Activated T-cell treated with anti-CD3 and anti-CD28 coated beads, Interleukin-2, amount 50 U/mL, for 72 hours (primary cell): Measurements from ENCODE around the gene TSPAN33. TPM values are rescaled to one million over a fixed set of nuclear protein-coding genes. Genes with fewer than 3 reads are reported as not detected.

Source experiments
- ATAC-seq, 2 donors: fragments of 150-1000 bp; cut with Tn5 transposase; replicated peaks in 1 of 2; 2 replicates each; pipeline ENCODE4 v1.10.0; 2021; ENCODE audit warnings: moderate library complexity in 2 of 2, mild to moderate bottlenecking in 1 of 2
- DNase-seq, 2 donors: peaks; one replicate each; pipeline ENCODE4 v3.0.0; 2021 to 2022; ENCODE audit warnings: mixed read lengths in 1 of 2
- H3K27ac Mint-ChIP-seq: one replicate; pipeline ENCODE4 v1.8.0; 2022; ENCODE audit warnings: mild to moderate bottlenecking, moderate library complexity, mixed read lengths
- H3K27me3 Mint-ChIP-seq: one replicate; pipeline ENCODE4 v1.8.0; 2022; ENCODE audit warnings: low read depth, mixed read lengths
- H3K36me3 Mint-ChIP-seq, 2 donors: one replicate each; pipeline ENCODE4 v1.8.0; 2022; ENCODE audit warnings: mixed read lengths in 2 of 2, mild to moderate bottlenecking in 1 of 2; ENCODE audit not compliant: insufficient read depth in 2 of 2
- H3K4me1 Mint-ChIP-seq: one replicate; pipeline ENCODE4 v1.8.0; 2022; ENCODE audit warnings: low read depth, mixed read lengths
- H3K4me3 Mint-ChIP-seq, 2 donors: one replicate each; pipeline ENCODE4 v1.8.0; 2022; ENCODE audit warnings: mild to moderate bottlenecking in 2 of 2, mixed read lengths in 2 of 2, moderate library complexity in 2 of 2
- H3K9me3 Mint-ChIP-seq, 2 donors: one replicate each; pipeline ENCODE4 v1.8.0; 2022; ENCODE audit warnings: mixed read lengths in 2 of 2
- total RNA-seq, 2 donors: library from RNA; stranded (reverse); gene quantifications; one replicate each; pipeline ENCODE4 v1.2.3, GENCODE V29; 2022

TSPAN33 gene
- total RNA-seq, 2 donors from 2014 or later: 17.3 to 31.5 TPM

DNA sequence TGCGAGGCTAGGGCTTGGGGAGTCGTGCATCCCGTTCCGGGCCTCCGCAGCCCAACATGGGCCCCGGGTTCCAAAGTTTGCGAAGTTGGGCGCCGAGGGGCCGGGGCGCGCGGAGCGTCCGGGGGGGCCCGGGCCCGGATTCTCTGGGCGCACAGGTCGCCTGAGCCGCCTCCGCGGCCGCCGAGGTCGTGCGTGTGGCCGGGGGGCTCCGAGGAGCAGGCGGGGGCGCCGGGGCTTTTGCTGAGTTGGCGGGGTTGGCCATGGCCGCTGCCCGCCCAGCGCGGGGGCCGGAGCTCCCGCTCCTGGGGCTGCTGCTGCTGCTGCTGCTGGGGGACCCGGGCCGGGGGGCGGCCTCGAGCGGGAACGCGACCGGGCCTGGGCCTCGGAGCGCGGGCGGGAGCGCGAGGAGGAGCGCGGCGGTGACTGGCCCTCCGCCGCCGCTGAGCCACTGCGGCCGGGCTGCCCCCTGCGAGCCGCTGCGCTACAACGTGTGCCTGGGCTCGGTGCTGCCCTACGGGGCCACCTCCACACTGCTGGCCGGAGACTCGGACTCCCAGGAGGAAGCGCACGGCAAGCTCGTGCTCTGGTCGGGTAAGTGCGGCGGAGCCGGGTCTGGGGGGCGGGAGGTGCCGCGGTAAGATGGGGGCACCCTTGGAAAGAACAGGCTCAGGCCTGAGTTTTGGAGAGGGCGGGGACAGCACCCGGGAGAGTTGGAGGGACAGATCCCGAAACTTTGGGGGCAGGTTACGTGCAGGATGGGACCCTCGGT, 44.6 kb downstream of the TSPAN33 start:
- no peaks in the 10 kb centered on the region for H3K9me3 Mint-ChIP-seq
- DNase-seq: peak in 1 of 2 donors; percentile 15
- H3K4me1 Mint-ChIP-seq: peaks cover 8% of the 10 kb centered on the region
- peak; percentile 60 to 64 for ATAC-seq
- H3K27me3 Mint-ChIP-seq: peaks cover 64% of the 10 kb centered on the region
- H3K4me3 Mint-ChIP-seq: peak overlapping the region; percentile 72 to 81
- no peak overlapping the region for H3K27ac Mint-ChIP-seq
- no peaks in the 10 kb centered on the region for H3K36me3 Mint-ChIP-seq

GRCh38 chr7:129189661-129190310, 45.3 kb downstream of the TSPAN33 start:
- no peaks in the 10 kb centered on the region for H3K9me3 Mint-ChIP-seq
- peaks cover 64% of the 10 kb centered on the region for H3K27me3 Mint-ChIP-seq
- no peaks in the 10 kb centered on the region for H3K36me3 Mint-ChIP-seq
- peak overlapping the region; percentile 72 to 79 for H3K4me3 Mint-ChIP-seq
- no peak for ATAC-seq
- DNase-seq: no peak
- no peak overlapping the region for H3K27ac Mint-ChIP-seq
- H3K4me1 Mint-ChIP-seq: peaks cover 8% of the 10 kb centered on the region

DNA sequence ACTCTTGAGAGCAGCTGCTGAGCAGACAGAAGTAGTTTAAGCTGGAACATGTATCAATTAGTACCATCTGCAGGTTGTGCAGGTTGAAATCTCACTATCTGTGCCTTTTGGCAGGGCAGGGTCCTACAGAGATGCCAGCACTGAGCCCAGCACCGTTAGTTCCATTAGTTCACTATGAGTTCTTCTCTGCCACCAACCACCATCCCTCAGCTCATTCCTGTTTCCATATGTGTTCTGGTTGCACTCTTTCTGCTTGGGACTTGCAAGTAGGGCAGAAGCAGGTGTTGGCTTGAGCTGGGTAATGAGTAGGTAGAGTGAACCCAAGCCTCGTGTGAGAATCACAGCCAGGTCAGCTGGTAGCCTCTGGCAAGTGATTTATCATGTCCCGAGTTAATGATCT, 46.8 kb downstream of the TSPAN33 start:
- DNase-seq (no peak), ATAC-seq (no peak)
- H3K36me3 Mint-ChIP-seq: no peaks in the 10 kb centered on the region
- peaks cover 54% of the 10 kb centered on the region for H3K27me3 Mint-ChIP-seq
- H3K9me3 Mint-ChIP-seq: no peaks in the 10 kb centered on the region
- peaks cover 8% of the 10 kb centered on the region for H3K4me1 Mint-ChIP-seq
- H3K4me3 Mint-ChIP-seq: no peak overlapping the region
- no peak overlapping the region for H3K27ac Mint-ChIP-seq

GRCh38 chr7:129193892-129194291, 49.4 kb downstream of the TSPAN33 start:
- Mint-ChIP-seq H3K4me1 (peaks cover 8% of the 10 kb centered on the region), H3K27ac (no peak overlapping the region), H3K4me3 (no peak overlapping the region), H3K36me3 (no peaks in the 10 kb centered on the region), H3K9me3 (no peaks in the 10 kb centered on the region), H3K27me3 (peaks cover 43% of the 10 kb centered on the region)
- DNase-seq: no peak
- ATAC-seq: no peak

- Mint-ChIP-seq H3K36me3 (no peaks in the 10 kb centered on the region), H3K4me3 (no peak overlapping the region), H3K27me3 (peaks cover 12% of the 10 kb centered on the region), H3K9me3 (no peaks in the 10 kb centered on the region), H3K27ac (no peak overlapping the region), H3K4me1 (no peaks in the 10 kb centered on the region)
- ATAC-seq (no peak), DNase-seq (no peak)
Measured at GRCh38 chr7:129197771-129198170, 53.3 kb downstream of the TSPAN33 start.

GRCh38 chr7:129199406-129199805, 54.9 kb downstream of the TSPAN33 start:
- no peak for DNase-seq
- Mint-ChIP-seq H3K4me1 (no peaks in the 10 kb centered on the region), H3K27ac (no peak overlapping the region), H3K27me3 (peaks cover 7% of the 10 kb centered on the region), H3K9me3 (no peaks in the 10 kb centered on the region), H3K4me3 (no peak overlapping the region), H3K36me3 (no peaks in the 10 kb centered on the region)
- ATAC-seq: no peak

- H3K36me3 Mint-ChIP-seq: no peaks in the 10 kb centered on the region
- no peaks in the 10 kb centered on the region for H3K9me3 Mint-ChIP-seq
- H3K4me3 Mint-ChIP-seq: no peak overlapping the region
- DNase-seq (no peak), ATAC-seq (no peak)
- H3K27ac Mint-ChIP-seq: no peak overlapping the region
- peaks cover 7% of the 10 kb centered on the region for H3K27me3 Mint-ChIP-seq
- no peaks in the 10 kb centered on the region for H3K4me1 Mint-ChIP-seq
Measured at GRCh38 chr7:129202058-129202777, 57.7 kb downstream of the TSPAN33 start.

GRCh38 chr7:129203050-129203741, 58.7 kb downstream of the TSPAN33 start:
- Mint-ChIP-seq H3K27me3 (peaks cover 3% of the 10 kb centered on the region), H3K36me3 (no peaks in the 10 kb centered on the region), H3K9me3 (no peaks in the 10 kb centered on the region), H3K27ac (no peak overlapping the region), H3K4me1 (no peaks in the 10 kb centered on the region), H3K4me3 (no peak overlapping the region)
- DNase-seq (no peak), ATAC-seq (no peak)

- Mint-ChIP-seq H3K9me3 (no peaks in the 10 kb centered on the region), H3K4me3 (no peak overlapping the region), H3K4me1 (no peaks in the 10 kb centered on the region), H3K27ac (no peak overlapping the region), H3K36me3 (no peaks in the 10 kb centered on the region), H3K27me3 (no peaks in the 10 kb centered on the region)
- ATAC-seq (no peak), DNase-seq (no peak)
Measured at GRCh38 chr7:129205126-129205818, 60.8 kb downstream of the TSPAN33 start.

- Mint-ChIP-seq H3K27me3 (no peaks in the 10 kb centered on the region), H3K27ac (no peak overlapping the region), H3K36me3 (no peaks in the 10 kb centered on the region), H3K9me3 (no peaks in the 10 kb centered on the region), H3K4me3 (no peak overlapping the region), H3K4me1 (no peaks in the 10 kb centered on the region)
- ATAC-seq (peak in 1 of 2 donors; percentile 29), DNase-seq (no peak)
Measured at GRCh38 chr7:129205987-129206785, 61.7 kb downstream of the TSPAN33 start.

DNA sequence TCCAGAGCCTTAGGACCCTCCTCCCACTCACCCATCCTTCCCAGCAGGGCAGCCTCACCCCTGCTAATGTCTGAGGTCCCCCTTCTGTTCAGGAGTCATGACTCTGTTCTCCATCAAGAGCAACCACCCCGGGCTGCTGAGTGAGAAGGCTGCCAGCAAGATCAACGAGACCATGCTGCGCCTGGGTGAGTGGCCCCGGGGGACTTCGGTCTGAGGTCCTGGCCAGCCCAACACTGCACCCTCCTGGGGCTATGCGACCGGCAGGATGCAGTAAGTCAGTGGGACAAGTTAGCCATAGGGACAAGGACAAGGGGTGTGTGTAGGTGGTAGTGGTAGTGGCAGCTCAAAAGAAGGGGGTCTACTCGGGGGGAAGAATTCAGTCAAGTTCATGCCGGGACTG, 64.2 kb downstream of the TSPAN33 start:
- Mint-ChIP-seq H3K4me1 (no peaks in the 10 kb centered on the region), H3K27ac (no peak overlapping the region), H3K36me3 (no peaks in the 10 kb centered on the region), H3K9me3 (no peaks in the 10 kb centered on the region), H3K27me3 (no peaks in the 10 kb centered on the region), H3K4me3 (no peak overlapping the region)
- DNase-seq (no peak), ATAC-seq (no peak)
